Activated CD4-positive, alpha-beta T cell treated with anti-CD3 and anti-CD28 coated beads, Interleukin-2, amount 50 U/mL, for 16 hours (primary cell): ENCODE measurements around the gene KIF21B.
"Not testable (repeated sequence)": the region's sequence is repeated elsewhere in the genome, so short reads cannot be mapped to it uniquely, and the experiment has no call there.

ENCODE experiments used
- DNase-seq: peaks from one replicate; pipeline ENCODE4 v3.0.0-alpha.2; 2020

Gene KIF21B

DNA sequence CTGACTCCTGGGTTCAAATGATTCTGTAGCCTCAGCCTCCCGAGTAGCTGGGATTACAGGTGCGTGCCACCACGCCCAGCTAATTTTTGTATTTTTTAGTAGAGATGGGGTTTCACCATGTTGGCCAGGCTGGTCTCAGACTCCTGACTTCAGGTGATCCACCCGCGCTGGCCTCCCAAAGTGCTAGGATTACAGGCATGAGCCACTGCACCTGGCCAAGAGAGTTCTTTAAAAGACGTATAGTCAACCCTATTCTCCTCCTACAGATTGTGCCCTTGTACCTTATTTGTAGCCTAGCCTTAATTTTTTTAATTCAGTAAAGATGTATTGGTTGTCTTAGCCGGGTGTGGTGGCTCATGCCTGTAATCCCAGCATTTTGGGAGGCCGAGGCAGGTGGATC is 93.2 kb downstream of the KIF21B start:
- not testable (repeated sequence) for DNase-seq

DNA sequence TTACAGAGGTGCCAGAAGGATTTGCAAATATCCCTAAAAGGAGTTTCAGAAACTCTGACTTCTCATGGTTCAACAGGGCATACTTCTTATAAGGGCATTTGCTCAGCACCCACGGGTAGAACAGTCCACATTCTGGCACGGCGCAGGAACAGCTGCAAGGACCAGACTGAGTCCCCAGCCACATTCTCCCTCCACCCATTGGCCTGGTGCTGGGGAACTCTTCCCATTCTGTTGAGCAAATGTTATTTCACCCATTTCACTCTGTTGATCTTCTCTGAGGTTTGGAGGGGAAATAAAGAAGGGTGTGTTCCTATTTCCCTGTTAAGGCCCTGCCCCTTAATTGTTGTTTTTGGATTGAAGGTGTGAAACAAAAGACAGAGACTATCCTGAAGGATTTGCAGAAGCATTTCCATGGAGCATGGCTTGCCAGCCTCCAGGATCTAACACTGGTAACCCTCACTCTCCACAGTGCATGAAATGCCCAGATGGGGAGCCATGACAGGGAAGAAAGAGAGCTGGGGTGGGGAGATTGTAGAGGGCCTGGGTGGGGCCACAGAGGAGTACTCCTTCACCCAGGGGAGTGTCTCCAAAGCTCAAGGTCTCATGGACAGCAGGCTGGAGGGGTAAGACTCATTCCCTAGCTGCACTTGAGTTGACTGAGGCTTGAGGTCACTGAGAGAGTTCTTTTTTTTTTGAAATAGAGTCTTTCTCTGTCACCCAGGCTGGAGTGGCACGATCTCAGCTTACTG is 93.8 kb downstream of the KIF21B start:
- DNase-seq, result no peak

- peak; percentile 66 for DNase-seq
Measured at GRCh38 chr1:200925831-200926230, 97.7 kb downstream of the KIF21B start.

DNA sequence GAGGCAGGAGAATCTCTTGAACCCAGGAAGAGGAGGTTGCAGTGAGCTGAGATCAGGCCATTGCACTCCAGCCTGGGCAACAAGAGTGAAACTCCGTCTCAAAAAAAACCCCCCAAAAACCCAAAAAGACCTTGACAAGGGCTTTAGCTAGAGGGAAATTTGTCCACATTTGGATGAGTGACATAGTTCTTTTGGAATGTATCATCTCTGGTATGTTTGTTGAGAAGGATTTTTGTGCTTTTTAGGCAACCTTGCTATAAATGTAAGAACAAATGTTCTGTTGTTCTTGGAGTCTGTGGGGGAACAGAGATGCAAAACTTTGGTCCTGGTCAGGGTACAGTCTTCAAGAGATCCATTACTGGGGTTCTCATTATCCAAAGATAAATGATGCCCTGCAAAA is 99.9 kb downstream of the KIF21B start:
- no peak for DNase-seq

GRCh38 chr1:200922406-200922805 is 101.1 kb downstream of the KIF21B start:
- no peak for DNase-seq

- DNase-seq, result no peak
Measured at GRCh38 chr1:200921571-200922110, 101.9 kb downstream of the KIF21B start.
